Measurements from ENCODE around the gene TBC1D8. TPM values are rescaled to one million over a fixed set of nuclear protein-coding genes. Genes with fewer than 3 reads are reported as not detected.

TBC1D8 gene
- total and polyA plus RNA-seq, 2 of the 8 experiments (the other 6 are each of a cell fraction or from before 2014, with no cell fraction given): 20.8 to 21.8 TPM

GRCh38 chr2:100968146-100969145 lies 182.7 kb downstream of the TBC1D8 start:
- H2BK20ac ChIP-seq (ENCODE audit: low read length): no peak overlapping the region
- H3K4me3 ChIP-seq (ENCODE audit: extremely low read depth in 1 of 4, insufficient read depth in 2 of 4, low read depth in 3 of 4, low read length in 4 of 4): no peak overlapping the region
- H2BK15ac ChIP-seq (ENCODE audit: low read length): no peak overlapping the region
- H3K4ac ChIP-seq (replicated peaks; ENCODE audit: insufficient read length, low read depth, low read length): no peak overlapping the region
- FAIRE-seq (no peak), DNase-seq (ENCODE audit: low read depth in 1 of 2, low spot score in 2 of 2) (no peak)
- no peak overlapping the region for H3K9ac ChIP-seq (replicated peaks in 1 of 4; ENCODE audit: extremely low read depth in 1 of 4, low read depth in 3 of 4, low read length in 3 of 4)
- no peaks in the 10 kb centered on the region for H3K4me1 ChIP-seq (replicated peaks in 1 of 4; ENCODE audit: control insufficient read depth in 3 of 4, insufficient read depth in 4 of 4, low read length in 3 of 4)
- H3K18ac ChIP-seq (ENCODE audit: extremely low read depth, low read length): no peak overlapping the region
- H2BK5ac ChIP-seq (ENCODE audit: low read depth, low read length): no peak overlapping the region
- no peak overlapping the region for H2AFZ ChIP-seq (ENCODE audit: low read length)
- H3K79me2 ChIP-seq (ENCODE audit: control insufficient read depth in 1 of 2, insufficient read depth in 2 of 2, low read length in 2 of 2): no peaks in the 10 kb centered on the region
- H3K79me1 ChIP-seq (ENCODE audit: low read depth, low read length): no peaks in the 10 kb centered on the region
- no peaks in the 10 kb centered on the region for H4K20me1 ChIP-seq (replicated peaks in 1 of 2; ENCODE audit: control insufficient read depth in 1 of 2, insufficient read depth in 2 of 2, low read length in 2 of 2)
- H4K8ac ChIP-seq (ENCODE audit: extremely low read depth, insufficient read depth, low read length): no peak overlapping the region
- H3K56ac ChIP-seq (replicated peaks; ENCODE audit: insufficient read length, low read depth, low read length): no peak overlapping the region
- no peak overlapping the region for H3K4me2 ChIP-seq (ENCODE audit: insufficient read depth in 1 of 2, low read depth in 2 of 2, low read length in 2 of 2)
- no peaks in the 10 kb centered on the region for H3K9me3 ChIP-seq (ENCODE audit: insufficient read depth in 2 of 2, low read depth in 1 of 2, low read length in 1 of 2)
- no peak overlapping the region for H2BK12ac ChIP-seq (ENCODE audit: low read depth, low read length)
- no peak overlapping the region for H3K27ac ChIP-seq (ENCODE audit: low read depth, low read length)
- H3K23ac ChIP-seq (ENCODE audit: insufficient read length): no peak overlapping the region
- 89% methylated on average over 28 of the region's 28 CpGs; no CpG with 5 or more reads in 1 of the 2 experiments for WGBS, 2 experiments (ENCODE audit: extremely low coverage in 1 of 2, insufficient coverage in 1 of 2, insufficient read length in 1 of 2, insufficient replicate concordance in 2 of 2, low coverage in 1 of 2, low lambda C conversion rate in 2 of 2, missing lambda C conversion rate in 1 of 2)
- H3K23me2 ChIP-seq (ENCODE audit: low read depth, low read length): no peaks in the 10 kb centered on the region
- H4K5ac ChIP-seq (ENCODE audit: insufficient read length, low read depth, low read length): no peak overlapping the region
- H3K14ac ChIP-seq (ENCODE audit: insufficient read length): no peak overlapping the region
- H3K27me3 ChIP-seq (replicated peaks in 1 of 4; ENCODE audit: control insufficient read depth in 3 of 4, extremely low read depth in 1 of 4, insufficient read depth in 3 of 4, low read length in 3 of 4): no peaks in the 10 kb centered on the region
- H2BK120ac ChIP-seq (replicated peaks; ENCODE audit: low read depth, low read length): no peak overlapping the region
- H2AK5ac ChIP-seq (ENCODE audit: low read depth, low read length): no peak overlapping the region
- CTCF ChIA-PET (ENCODE audit: partially characterized antibody): interaction anchor here (0.7 to 1.1 kb wide), 2 partner anchors 293 to 358 kb away, joined by 3 to 7 read pairs; no protein-coding TSS in a partner anchor
- no peak overlapping the region for H4K91ac ChIP-seq (replicated peaks; ENCODE audit: insufficient read length, low read length)
- no peaks in the 10 kb centered on the region for H3K36me3 ChIP-seq (ENCODE audit: control insufficient read depth in 2 of 4, insufficient read depth in 4 of 4, low read length in 3 of 4)
- POLR2A ChIA-PET (ENCODE audit: partially characterized antibody): interaction anchor here (1.2 kb wide), 1 partner anchor 405 kb away, joined by 3 read pairs; no protein-coding TSS in a partner anchor
- TF ChIP-seq GTF2F1 (IDR thresholded peaks at IDR 0.05; ENCODE audit: borderline replicate concordance, low read depth, low read length) (no peak), TAF7 (optimal IDR thresholded peaks at IDR 0.05; ENCODE audit: borderline replicate concordance, low read depth, low read length) (no peak), PHF8 (conservative IDR thresholded peaks at IDR 0.05; ENCODE audit: low read depth, low read length) (no peak), KDM5A (IDR thresholded peaks at IDR 0.05; ENCODE audit: low read length) (no peak), ATF2 (IDR thresholded peaks at IDR 0.05; ENCODE audit: low read length) (no peak), SRF (IDR thresholded peaks at IDR 0.05; ENCODE audit: low read depth, low read length) (no peak), E2F6 (IDR thresholded peaks at IDR 0.05) (no peak), SP2 (IDR thresholded peaks at IDR 0.05; ENCODE audit: low read length) (no peak), EP300 (IDR thresholded peaks at IDR 0.05; ENCODE audit: borderline replicate concordance in 1 of 2, low read depth in 2 of 2, low read length in 2 of 2) (no peak)
